Retinal pigment epithelial cell (primary cell): ENCODE measurements around the gene FYN.
"Not testable (repeated sequence)": the region's sequence is repeated elsewhere in the genome, so short reads cannot be mapped to it uniquely, and the experiment has no call there.

Experiments used
- DNase-seq: peaks from one replicate; pipeline ENCODE4 v3.0.0-alpha.2; 2010; ENCODE audit warnings: low read depth
- H3K4me3 ChIP-seq: 2 replicates; pipeline ENCODE4 v1.5.1; 2011; ENCODE audit warnings: mild to moderate bottlenecking, low read length, control low read depth, moderate library complexity
- TF ChIP-seq, protein P1 (sequence below): conservative IDR thresholded peaks from 2 replicates; pipeline ENCODE4 v1.5.1; 2011; ENCODE audit warnings: low read depth, low read length, control low read depth, inconsistent platforms

The FYN gene

DNA sequence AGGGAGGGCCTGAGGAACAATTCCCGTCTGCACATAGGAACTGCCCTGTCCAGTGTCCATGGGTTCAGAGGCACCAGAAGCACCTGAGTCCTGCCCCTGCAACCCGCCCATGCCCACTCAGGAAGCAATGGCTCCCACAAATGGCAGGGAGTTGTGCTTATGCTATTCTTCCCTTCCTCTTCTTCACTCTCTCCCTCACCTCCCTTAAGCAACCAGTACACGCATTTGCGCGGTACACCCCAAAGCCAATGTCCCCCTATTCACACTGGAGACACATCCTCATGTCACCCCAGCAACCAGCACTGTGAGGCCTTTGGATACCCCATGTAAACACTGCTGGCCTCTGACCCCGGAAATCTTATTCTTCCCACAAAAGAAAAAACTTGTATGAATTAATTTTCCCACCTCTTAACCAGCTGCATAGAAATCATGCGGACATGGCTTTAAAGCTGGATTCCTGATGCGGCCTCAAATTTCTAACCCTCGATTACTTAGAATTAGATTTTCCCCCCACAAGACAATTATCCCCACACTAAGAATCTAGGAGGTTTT lies 30.9 kb downstream of the FYN start:
- TF ChIP-seq, protein P1, sequence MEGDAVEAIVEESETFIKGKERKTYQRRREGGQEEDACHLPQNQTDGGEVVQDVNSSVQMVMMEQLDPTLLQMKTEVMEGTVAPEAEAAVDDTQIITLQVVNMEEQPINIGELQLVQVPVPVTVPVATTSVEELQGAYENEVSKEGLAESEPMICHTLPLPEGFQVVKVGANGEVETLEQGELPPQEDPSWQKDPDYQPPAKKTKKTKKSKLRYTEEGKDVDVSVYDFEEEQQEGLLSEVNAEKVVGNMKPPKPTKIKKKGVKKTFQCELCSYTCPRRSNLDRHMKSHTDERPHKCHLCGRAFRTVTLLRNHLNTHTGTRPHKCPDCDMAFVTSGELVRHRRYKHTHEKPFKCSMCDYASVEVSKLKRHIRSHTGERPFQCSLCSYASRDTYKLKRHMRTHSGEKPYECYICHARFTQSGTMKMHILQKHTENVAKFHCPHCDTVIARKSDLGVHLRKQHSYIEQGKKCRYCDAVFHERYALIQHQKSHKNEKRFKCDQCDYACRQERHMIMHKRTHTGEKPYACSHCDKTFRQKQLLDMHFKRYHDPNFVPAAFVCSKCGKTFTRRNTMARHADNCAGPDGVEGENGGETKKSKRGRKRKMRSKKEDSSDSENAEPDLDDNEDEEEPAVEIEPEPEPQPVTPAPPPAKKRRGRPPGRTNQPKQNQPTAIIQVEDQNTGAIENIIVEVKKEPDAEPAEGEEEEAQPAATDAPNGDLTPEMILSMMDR = no peak
- H3K4me3 ChIP-seq = no peak overlapping the region
- DNase-seq = no peak

DNA sequence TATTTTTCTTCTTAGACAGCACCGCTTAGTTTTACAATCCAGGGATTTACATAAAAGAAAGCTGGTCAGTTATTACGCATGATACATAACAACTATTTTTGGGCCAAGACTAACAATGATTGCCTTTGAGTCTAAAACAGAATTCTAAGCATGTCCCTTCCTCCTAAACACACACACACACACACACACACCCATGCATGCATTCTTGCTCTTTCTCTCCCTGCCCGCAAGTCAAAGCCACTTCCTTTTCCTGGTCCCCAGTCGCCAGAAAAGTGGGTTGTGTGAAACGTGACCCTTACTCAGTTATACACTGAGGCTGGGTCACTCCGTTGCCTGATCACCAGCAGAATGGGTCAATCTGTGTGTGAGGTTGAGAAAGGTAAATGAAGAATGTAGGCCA lies 31.4 kb downstream of the FYN start:
- DNase-seq = no peak
- TF ChIP-seq, protein P1 = no peak
- H3K4me3 ChIP-seq = no peak overlapping the region

DNA sequence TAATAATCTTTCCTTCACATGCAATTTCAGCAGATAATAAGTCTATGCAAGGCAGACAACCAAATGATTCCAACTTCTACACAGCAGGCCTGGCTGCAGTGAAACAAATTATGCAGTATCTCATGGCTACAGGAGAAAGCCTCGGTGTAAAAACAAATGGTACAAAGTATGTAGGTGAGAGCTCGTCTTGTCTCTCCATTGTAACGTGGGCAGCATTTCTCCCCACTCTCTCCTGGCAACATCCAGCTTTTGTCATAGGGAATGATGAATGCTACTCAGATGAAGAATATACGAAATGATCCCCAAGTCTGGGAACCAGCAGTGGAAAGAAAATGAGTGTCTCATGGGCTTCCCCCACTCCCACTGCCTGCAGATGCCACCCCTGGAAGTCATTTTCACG lies 32.4 kb downstream of the FYN start:
- no peak overlapping the region for H3K4me3 ChIP-seq
- TF ChIP-seq, protein P1 = no peak
- DNase-seq = no peak

DNA sequence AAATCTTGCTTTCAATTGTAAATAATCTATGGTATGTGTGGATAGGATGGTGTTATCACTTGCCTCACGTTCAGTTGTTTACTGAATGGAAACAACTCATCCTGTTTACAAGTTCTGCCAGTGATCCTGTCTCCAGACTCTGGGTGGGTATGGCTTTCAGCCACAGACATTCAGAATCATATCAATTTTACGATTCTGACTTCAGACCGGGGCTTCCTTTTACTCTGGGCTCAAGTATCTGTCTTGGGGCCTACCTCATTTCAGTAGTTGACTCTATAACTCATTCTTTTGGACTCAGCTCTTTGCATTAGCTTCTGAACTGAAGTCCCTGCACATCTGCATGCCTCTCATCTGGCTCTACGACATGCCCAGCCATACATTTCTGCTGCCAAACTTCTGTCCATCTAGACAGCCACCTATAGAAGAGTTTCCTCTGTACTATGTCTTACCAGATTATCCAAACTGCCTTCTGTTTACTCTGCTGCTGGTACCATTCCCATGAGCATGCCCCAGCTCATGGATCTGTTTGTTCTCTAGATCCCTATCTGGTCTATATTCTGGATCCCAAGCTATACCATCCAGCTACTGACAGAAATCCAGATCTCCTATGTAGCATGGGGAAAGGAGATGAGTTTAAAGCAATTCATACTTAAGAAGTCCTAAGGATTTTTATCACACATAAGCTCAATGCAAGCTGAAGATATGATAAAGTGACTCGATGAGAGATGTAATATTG lies 34.3 kb downstream of the FYN start:
- H3K4me3 ChIP-seq = no peak overlapping the region
- TF ChIP-seq, protein P1 = no peak
- no peak for DNase-seq

DNA sequence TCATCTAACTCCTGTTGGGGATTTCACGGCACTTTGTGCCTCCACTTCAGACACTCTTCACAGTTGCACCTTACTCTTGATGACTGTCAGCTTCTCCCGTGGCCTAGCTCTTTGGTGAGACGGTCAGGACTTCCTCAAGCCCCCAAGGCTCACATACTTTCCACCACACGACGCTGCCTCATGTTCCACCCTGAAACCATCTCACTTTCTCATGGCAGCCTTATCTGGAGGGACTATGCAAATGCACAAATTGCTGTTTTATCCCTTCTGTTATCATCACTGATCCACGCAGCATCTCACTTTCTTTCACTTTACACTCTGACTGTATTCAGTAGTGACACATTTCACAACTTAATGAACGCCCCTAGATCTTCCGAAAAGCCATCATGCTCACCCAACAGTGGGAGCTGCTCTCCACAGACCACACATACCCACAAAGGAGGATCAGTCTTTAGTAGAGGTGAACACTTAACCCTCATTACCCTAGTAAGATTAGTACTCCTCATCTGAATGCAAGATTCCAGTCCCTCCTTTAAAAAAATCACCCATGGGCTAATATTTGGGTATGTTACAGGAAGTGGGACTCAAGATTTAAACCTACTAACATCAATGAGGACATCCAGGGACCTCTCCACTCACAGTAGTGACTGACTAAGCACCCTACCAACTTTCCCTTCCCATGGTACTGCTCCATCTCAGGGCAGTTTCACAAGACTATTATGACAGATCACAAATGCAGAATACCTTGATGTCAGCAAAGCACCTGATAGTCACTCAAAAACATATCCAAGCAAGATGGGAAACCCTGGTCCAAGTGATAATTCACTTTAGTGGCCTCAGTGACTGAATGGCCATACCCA lies 35.4 kb downstream of the FYN start:
- no peak for DNase-seq
- H3K4me3 ChIP-seq = no peak overlapping the region

DNA sequence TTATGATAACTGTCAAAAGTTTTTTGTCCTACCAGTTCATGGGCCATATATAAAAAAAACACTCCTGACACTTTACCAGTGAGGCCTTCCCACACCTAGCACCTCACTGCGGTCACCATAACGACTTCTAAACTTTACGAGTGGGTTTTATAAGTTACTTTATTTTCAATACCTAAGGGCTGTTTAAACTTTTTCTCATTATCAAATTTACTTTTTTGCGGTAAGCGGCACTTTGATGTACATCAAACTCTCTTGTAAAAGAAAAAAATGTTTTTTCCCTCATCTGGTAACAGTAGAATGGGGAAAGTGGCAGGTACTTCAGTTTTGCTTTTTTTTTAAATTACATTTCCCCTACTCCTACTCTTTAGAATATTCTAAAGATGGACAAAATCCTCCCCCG lies 36.2 kb downstream of the FYN start:
- H3K4me3 ChIP-seq = no peak overlapping the region
- TF ChIP-seq, protein P1 = no peak
- DNase-seq = no peak

More for the DNA sequence above, 35.4 kb downstream of the FYN start:
- TF ChIP-seq, protein P1 = no peak

DNA sequence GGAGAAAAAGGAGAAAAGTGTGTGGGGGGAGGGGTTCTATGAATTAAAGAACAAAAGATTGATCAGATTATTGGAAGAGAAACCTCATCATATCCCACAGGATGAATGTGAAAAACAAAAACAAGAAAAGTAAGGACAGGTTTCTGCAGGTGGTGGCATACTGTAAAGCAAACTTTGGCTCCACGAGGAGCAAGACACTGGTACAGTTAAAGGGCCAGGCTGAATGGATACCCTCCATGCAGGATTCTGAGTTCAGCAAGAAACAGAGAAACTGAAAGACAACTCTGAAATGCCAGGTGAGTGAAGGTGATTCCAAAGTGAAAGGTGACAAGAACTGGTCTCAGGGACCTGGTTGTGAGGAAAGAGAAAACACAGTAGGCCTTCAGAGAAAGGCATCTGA lies 37.4 kb downstream of the FYN start:
- TF ChIP-seq, protein P1 = no peak
- no peak overlapping the region for H3K4me3 ChIP-seq
- no peak for DNase-seq

DNA sequence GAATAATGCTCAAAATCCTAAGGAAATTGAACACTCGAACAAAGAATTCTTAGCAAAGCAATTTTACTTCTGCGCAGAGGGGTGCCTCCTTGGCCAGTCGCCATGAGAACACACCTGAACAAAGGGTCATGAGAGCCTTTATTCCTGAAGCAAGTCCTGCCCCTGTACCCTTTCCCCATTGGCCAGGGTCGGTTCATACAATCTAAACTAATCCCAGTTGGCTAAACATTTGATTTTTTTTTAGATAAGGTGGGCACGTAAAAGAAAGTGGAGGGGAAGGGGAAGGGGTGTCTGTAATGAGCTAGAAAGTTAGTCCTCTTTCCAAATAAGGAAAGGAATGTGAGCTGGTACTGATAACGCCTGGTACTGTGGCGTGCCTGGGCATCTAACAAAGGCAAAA lies 37.9 kb downstream of the FYN start:
- DNase-seq = peak; percentile 59
- H3K4me3 ChIP-seq = not testable (repeated sequence)
